Body of pancreas (tissue), 4 donors: ENCODE results near the gene RABGGTA.
A peak's percentile ranks its signal among the peaks of the same experiment; 100 is the strongest.

Source experiments
- POLR2A ChIP-seq, 3 donors: fragments of 450-650 bp; IDR thresholded peaks; one replicate each; pipeline ENCODE4 v1.6.1; 2016; ENCODE audit warnings: antibody characterized with exemption in 3 of 3, mild to moderate bottlenecking in 2 of 3
- TF ChIP-seq, protein P1 (sequence below), 7 experiments: fragments of 450-650 bp in 4 of 7; fragments of 200-600 bp in 3 of 7; sonication (generic) in 3 of 7; IDR thresholded peaks; one replicate each; pipeline ENCODE4 v1.5.1; 2016 to 2019; ENCODE audit warnings: antibody characterized with exemption in 7 of 7

DNA sequence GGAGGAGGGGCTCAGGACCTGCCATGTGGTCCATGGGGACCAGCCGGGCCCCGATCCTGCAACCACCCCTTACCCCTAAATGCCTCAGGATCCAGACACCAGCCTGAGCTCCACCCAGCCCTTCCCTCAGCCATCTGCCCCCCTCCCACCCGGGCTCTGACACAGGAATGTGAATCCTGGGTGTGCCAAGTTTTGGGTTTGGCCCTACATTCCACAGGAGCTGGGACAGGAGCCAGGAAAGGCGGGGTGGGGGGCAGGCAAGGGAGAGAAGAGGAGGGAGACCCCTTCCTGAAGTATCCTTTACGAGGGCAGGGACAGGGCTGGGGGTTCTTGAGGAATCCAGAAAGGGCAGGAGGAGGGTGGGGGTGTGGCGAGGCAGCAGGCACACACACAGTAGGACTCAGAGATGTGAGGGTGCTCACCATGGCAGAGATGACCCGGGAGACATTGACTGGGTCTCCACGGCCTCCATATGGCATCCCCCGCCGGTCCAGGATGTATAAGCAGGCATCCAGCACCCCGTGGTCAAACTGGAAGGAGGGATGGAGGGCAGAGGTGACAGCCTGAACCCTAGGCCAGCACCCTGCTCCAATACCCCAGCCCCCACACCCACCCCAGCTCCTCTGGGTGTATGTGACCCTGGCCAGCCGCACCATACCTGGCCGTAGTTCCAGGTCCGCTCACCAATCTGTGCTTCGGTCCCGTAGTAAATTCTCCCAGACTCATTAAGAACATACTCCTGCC, 11.9 kb downstream of the RABGGTA start:
- TF ChIP-seq, protein P1, sequence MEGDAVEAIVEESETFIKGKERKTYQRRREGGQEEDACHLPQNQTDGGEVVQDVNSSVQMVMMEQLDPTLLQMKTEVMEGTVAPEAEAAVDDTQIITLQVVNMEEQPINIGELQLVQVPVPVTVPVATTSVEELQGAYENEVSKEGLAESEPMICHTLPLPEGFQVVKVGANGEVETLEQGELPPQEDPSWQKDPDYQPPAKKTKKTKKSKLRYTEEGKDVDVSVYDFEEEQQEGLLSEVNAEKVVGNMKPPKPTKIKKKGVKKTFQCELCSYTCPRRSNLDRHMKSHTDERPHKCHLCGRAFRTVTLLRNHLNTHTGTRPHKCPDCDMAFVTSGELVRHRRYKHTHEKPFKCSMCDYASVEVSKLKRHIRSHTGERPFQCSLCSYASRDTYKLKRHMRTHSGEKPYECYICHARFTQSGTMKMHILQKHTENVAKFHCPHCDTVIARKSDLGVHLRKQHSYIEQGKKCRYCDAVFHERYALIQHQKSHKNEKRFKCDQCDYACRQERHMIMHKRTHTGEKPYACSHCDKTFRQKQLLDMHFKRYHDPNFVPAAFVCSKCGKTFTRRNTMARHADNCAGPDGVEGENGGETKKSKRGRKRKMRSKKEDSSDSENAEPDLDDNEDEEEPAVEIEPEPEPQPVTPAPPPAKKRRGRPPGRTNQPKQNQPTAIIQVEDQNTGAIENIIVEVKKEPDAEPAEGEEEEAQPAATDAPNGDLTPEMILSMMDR (IDR thresholded peaks at IDR 0.05), result no peak
- TF ChIP-seq POLR2A (IDR thresholded peaks at IDR 0.05), result peak in 2 of 3 donors; percentile 18 to 34
